Neuron (in vitro differentiated cells): ENCODE measurements around the gene SHMT2.
"Not testable (repeated sequence)": the region's sequence is repeated elsewhere in the genome, so short reads cannot be mapped to it uniquely, and the experiment has no call there.

ENCODE experiments used
- H2AFZ ChIP-seq: one replicate; pipeline ENCODE4 v1.6.1; 2013; ENCODE audit warnings: low read depth, mild to moderate bottlenecking, inconsistent platforms, low read length, moderate library complexity
- H3K27me3 ChIP-seq: one replicate; pipeline ENCODE4 v1.6.1; 2013; ENCODE audit warnings: low read length; ENCODE audit not compliant: insufficient read depth
- H3K36me3 ChIP-seq: one replicate; pipeline ENCODE4 v1.6.1; 2013; ENCODE audit warnings: low read length; ENCODE audit not compliant: insufficient read depth
- H3K4me1 ChIP-seq: one replicate; pipeline ENCODE4 v1.6.1; 2013; ENCODE audit warnings: low read length; ENCODE audit not compliant: insufficient read depth
- H3K4me3 ChIP-seq: 2 replicates; pipeline ENCODE4 v1.5.1; 2013; ENCODE audit warnings: mild to moderate bottlenecking, low read length, moderate library complexity
- H3K9me3 ChIP-seq: one replicate; pipeline ENCODE4 v1.6.1; 2013; ENCODE audit warnings: low read length

SHMT2 gene

GRCh38 chr12:57272337-57273151 lies 43.0 kb downstream of the SHMT2 start:
- Histone ChIP-seq H3K36me3 (peaks cover 44% of the 10 kb centered on the region), H3K27me3 (no peaks in the 10 kb centered on the region), H3K4me1 (no peaks in the 10 kb centered on the region), H3K4me3 (no peak overlapping the region), H3K9me3 (no peaks in the 10 kb centered on the region), H2AFZ (no peak overlapping the region)

- Histone ChIP-seq H3K27me3 (no peaks in the 10 kb centered on the region), H3K4me3 (no peak overlapping the region), H3K36me3 (peaks cover 40% of the 10 kb centered on the region), H3K9me3 (no peaks in the 10 kb centered on the region), H3K4me1 (no peaks in the 10 kb centered on the region), H2AFZ (no peak overlapping the region)
These were observed 44.0 kb downstream of the SHMT2 start for GRCh38 chr12:57273516-57273915.

GRCh38 chr12:57276233-57276632 lies 46.7 kb downstream of the SHMT2 start:
- H3K4me3 ChIP-seq, H3K4me1 ChIP-seq, H3K27me3 ChIP-seq, H2AFZ ChIP-seq, H3K9me3 ChIP-seq: not testable (repeated sequence)
- peaks cover 35% of the 10 kb centered on the region for H3K36me3 ChIP-seq

- no peaks in the 10 kb centered on the region for H3K4me1 ChIP-seq
- no peak overlapping the region for H2AFZ ChIP-seq
- H3K36me3 ChIP-seq = peaks cover 34% of the 10 kb centered on the region
These were observed 47.5 kb downstream of the SHMT2 start for GRCh38 chr12:57276935-57277563.

GRCh38 chr12:57278465-57279381 lies 49.2 kb downstream of the SHMT2 start:
- Histone ChIP-seq H3K4me1 (no peaks in the 10 kb centered on the region), H3K9me3 (no peaks in the 10 kb centered on the region), H3K36me3 (peaks cover 39% of the 10 kb centered on the region), H3K4me3 (no peak overlapping the region), H3K27me3 (no peaks in the 10 kb centered on the region), H2AFZ (no peak overlapping the region)

More at GRCh38 chr12:57276935-57277563, 47.5 kb downstream of the SHMT2 start:
- no peaks in the 10 kb centered on the region for H3K27me3 ChIP-seq
- H3K9me3 ChIP-seq = no peaks in the 10 kb centered on the region
- H3K4me3 ChIP-seq = no peak overlapping the region

- Histone ChIP-seq H3K9me3 (no peaks in the 10 kb centered on the region), H3K27me3 (no peaks in the 10 kb centered on the region), H3K4me3 (no peak overlapping the region), H3K36me3 (peaks cover 35% of the 10 kb centered on the region), H3K4me1 (no peaks in the 10 kb centered on the region), H2AFZ (no peak overlapping the region)
These were observed 50.9 kb downstream of the SHMT2 start for GRCh38 chr12:57280211-57281062.

GRCh38 chr12:57282073-57282472 lies 52.6 kb downstream of the SHMT2 start:
- not testable (repeated sequence) for H3K9me3 ChIP-seq, H3K4me1 ChIP-seq, H3K4me3 ChIP-seq, H2AFZ ChIP-seq, H3K27me3 ChIP-seq
- H3K36me3 ChIP-seq = peaks cover 40% of the 10 kb centered on the region
